Liver (tissue), 9 donors: ENCODE data around the gene AVL9. TPM values are rescaled to one million over a fixed set of nuclear protein-coding genes. Genes with fewer than 3 reads are reported as not detected.

Experiments used
- DNase-seq: peaks from one replicate; pipeline ENCODE4 v3.0.0-alpha.2; 2017; ENCODE audit warnings: low spot score
- H3K27ac ChIP-seq, 2 donors: one replicate each; pipeline ENCODE4 v1.7.0; 2013; ENCODE audit warnings: inconsistent platforms in 2 of 2, low read length in 2 of 2, control low read depth in 1 of 2, low read depth in 1 of 2, mild to moderate bottlenecking in 1 of 2
- H3K27me3 ChIP-seq, 4 donors: one replicate each; pipeline versions ENCODE4 v1.6.1 to v1.7.0; 2013; ENCODE audit warnings: low read length in 3 of 4, inconsistent platforms in 1 of 4, mild to moderate bottlenecking in 1 of 4, moderate library complexity in 1 of 4; ENCODE audit not compliant: control insufficient read depth in 4 of 4, insufficient read depth in 4 of 4
- H3K36me3 ChIP-seq, 4 donors: one replicate each; pipeline versions ENCODE4 v1.6.1 to v1.7.0; 2013; ENCODE audit warnings: low read length in 3 of 4, mild to moderate bottlenecking in 3 of 4, low read depth in 1 of 4, moderate library complexity in 1 of 4; ENCODE audit not compliant: control insufficient read depth in 4 of 4, insufficient read depth in 3 of 4
- H3K4me1 ChIP-seq, 4 donors: one replicate each; pipeline versions ENCODE4 v1.6.1 to v1.7.0; 2013; ENCODE audit warnings: low read length in 3 of 4, mild to moderate bottlenecking in 3 of 4, moderate library complexity in 1 of 4; ENCODE audit not compliant: control insufficient read depth in 4 of 4, insufficient read depth in 4 of 4
- H3K4me3 ChIP-seq, 3 donors: one replicate each; pipeline versions ENCODE4 v1.6.1 to v1.7.0; 2013; ENCODE audit warnings: low read length in 3 of 3, control low read depth in 1 of 3, low read depth in 1 of 3, mild to moderate bottlenecking in 1 of 3
- H3K9ac ChIP-seq, 2 donors: one replicate each; pipeline ENCODE4 v1.7.0; 2013; ENCODE audit warnings: low read length in 2 of 2, mild to moderate bottlenecking in 2 of 2, moderate library complexity in 2 of 2, control low read depth in 1 of 2, low read depth in 1 of 2
- H3K9me3 ChIP-seq, 4 donors: one replicate each; pipeline versions ENCODE4 v1.6.1 to v1.7.0; 2013; ENCODE audit warnings: low read length in 3 of 4; ENCODE audit not compliant: control insufficient read depth in 4 of 4
- CTCF ChIP-seq: fragments of 150-350 bp; IDR thresholded peaks from 2 replicates; pipeline ENCODE4 v1.5.1; 2017; ENCODE audit warnings: improper control_type of control experiment, low read depth, low read length; ENCODE audit not compliant: missing input control
- EGR1 ChIP-seq, 2 donors: IDR thresholded peaks; 2 replicates each; pipeline ENCODE4 v1.6.1; 2016 to 2018; ENCODE audit warnings: antibody characterized with exemption in 2 of 2, low read depth in 2 of 2
- FOXA1 ChIP-seq: IDR thresholded peaks from 2 replicates; pipeline ENCODE4 v1.6.1; 2016; ENCODE audit warnings: antibody characterized with exemption
- FOXA2 ChIP-seq: IDR thresholded peaks from 2 replicates; pipeline ENCODE4 v1.6.1; 2016; ENCODE audit warnings: antibody characterized with exemption
- GABPA ChIP-seq, 2 donors: IDR thresholded peaks in 1 of 2; conservative IDR thresholded peaks in 1 of 2; 2 replicates each; pipeline ENCODE4 v1.6.1; 2016; ENCODE audit warnings: antibody characterized with exemption in 2 of 2, mild to moderate bottlenecking in 1 of 2, moderate library complexity in 1 of 2
- HNF4A ChIP-seq, 2 donors: conservative IDR thresholded peaks; 2 replicates each; pipeline ENCODE4 v1.6.1; 2016; ENCODE audit warnings: antibody characterized with exemption in 2 of 2, mild to moderate bottlenecking in 2 of 2
- HNF4G ChIP-seq: IDR thresholded peaks from 2 replicates; pipeline ENCODE4 v1.6.1; 2016; ENCODE audit warnings: antibody characterized with exemption
- JUND ChIP-seq, 2 donors: IDR thresholded peaks; 2 replicates each; pipeline ENCODE4 v1.6.1; 2016; ENCODE audit warnings: antibody characterized with exemption in 2 of 2
- NR2F2 ChIP-seq: IDR thresholded peaks from 2 replicates; pipeline ENCODE4 v1.6.1; 2016; ENCODE audit warnings: antibody characterized with exemption
- RAD21 ChIP-seq, 2 donors: IDR thresholded peaks; 2 replicates each; pipeline ENCODE4 v1.6.1; 2016; ENCODE audit warnings: antibody characterized with exemption in 2 of 2, mild to moderate bottlenecking in 2 of 2
- REST ChIP-seq: IDR thresholded peaks from 2 replicates; pipeline ENCODE4 v1.6.1; 2016; ENCODE audit warnings: antibody characterized with exemption, mild to moderate bottlenecking
- RXRA ChIP-seq, 2 donors: IDR thresholded peaks; 2 replicates each; pipeline ENCODE4 v1.6.1; 2017 to 2018; ENCODE audit warnings: antibody characterized with exemption in 2 of 2, mild to moderate bottlenecking in 1 of 2
- SP1 ChIP-seq: IDR thresholded peaks from 2 replicates; pipeline ENCODE4 v1.6.1; 2018; ENCODE audit warnings: antibody characterized with exemption, mild to moderate bottlenecking
- TAF1 ChIP-seq: conservative IDR thresholded peaks from 2 replicates; pipeline ENCODE4 v1.6.1; 2016; ENCODE audit warnings: antibody characterized with exemption, mild to moderate bottlenecking
- YY1 ChIP-seq: IDR thresholded peaks from 2 replicates; pipeline ENCODE4 v1.6.1; 2016; ENCODE audit warnings: antibody characterized with exemption, mild to moderate bottlenecking
- WGBS: extraction: QIAGEN DNeasy Blood & Tissue Kit; methylation state at CpG from one replicate; pipeline ENCODE4 v1.1.7; 2013; 5-methylcytosine and 5-hydroxymethylcytosine counted together
- polyA plus RNA-seq, 2 donors: library from polyadenylated mRNA; stranded (reverse) in 1 of 2; unstranded in 1 of 2; fragments of 200-250 nt in 1 of 2; fragments of >200 nt in 1 of 2; fragmentation: Nextera tagmentation in 1 of 2; extraction: Ambion mirVana in 1 of 2; gene quantifications; one replicate each; pipeline versions ENCODE4 v1.2.1 to v1.2.3, GENCODE V29; 2013 to 2015
- total RNA-seq, 2 donors: library from RNA; depleted of rRNA; stranded (reverse); fragments of >200 nt; gene quantifications; one replicate each; pipeline ENCODE4 v1.2.3, GENCODE V29; 2014
- donor health status: healthy.
- donor health status: healthy.
- donor health status: healthy.
- donor health status: healthy.
- donor health status: healthy.

AVL9 gene
- total and polyA plus RNA-seq, 4 donors: 5.5 to 18.5 (median 11.6) TPM

GRCh38 chr7:32453341-32454011 is 41.8 kb upstream of the AVL9 start:
- Histone ChIP-seq H3K9ac (no peak overlapping the region), H3K36me3 (no peaks in the 10 kb centered on the region), H3K9me3 (peaks cover 0 to 4% (median 0%) of the 10 kb centered on the region in 4 donors), H3K4me3 (no peak overlapping the region), H3K4me1 (no peaks in the 10 kb centered on the region), H3K27ac (no peak overlapping the region), H3K27me3 (no peaks in the 10 kb centered on the region)
- no peak for DNase-seq
- TF ChIP-seq SP1: no peak
- no peak for TF ChIP-seq NR2F2
- TF ChIP-seq EGR1 (IDR thresholded peaks at IDR 0.05; ENCODE audit: low read depth in 2 of 2): no peak
- TF ChIP-seq TAF1: no peak
- TF ChIP-seq REST: no peak
- TF ChIP-seq RAD21 (IDR thresholded peaks at IDR 0.05): no peak
- no peak for TF ChIP-seq RXRA (IDR thresholded peaks at IDR 0.05)
- WGBS: 71% methylated on average over 8 of the region's 8 CpGs

- Histone ChIP-seq H3K9me3 (no peaks in the 10 kb centered on the region), H3K36me3 (no peaks in the 10 kb centered on the region), H3K27ac (no peak overlapping the region), H3K9ac (no peak overlapping the region), H3K27me3 (no peaks in the 10 kb centered on the region), H3K4me3 (no peak overlapping the region), H3K4me1 (no peaks in the 10 kb centered on the region)
- DNase-seq: peak; percentile 38
- WGBS: 28% methylated on average over 3 of the region's 3 CpGs
- TF ChIP-seq GABPA (IDR thresholded peaks at IDR 0.05 in 1 of 2, conservative IDR thresholded peaks at IDR 0.05 in 1 of 2): no peak
- no peak for TF ChIP-seq SP1
- TF ChIP-seq JUND (IDR thresholded peaks at IDR 0.05): no peak
- TF ChIP-seq REST: no peak
- no peak for TF ChIP-seq RAD21 (IDR thresholded peaks at IDR 0.05)
- TF ChIP-seq HNF4A (conservative IDR thresholded peaks at IDR 0.05): no peak
- TF ChIP-seq TAF1: no peak
- TF ChIP-seq FOXA1: no peak
- TF ChIP-seq RXRA (IDR thresholded peaks at IDR 0.05): no peak
- no peak for TF ChIP-seq YY1
- TF ChIP-seq EGR1 (IDR thresholded peaks at IDR 0.05; ENCODE audit: low read depth in 2 of 2): no peak
- TF ChIP-seq FOXA2: no peak
- TF ChIP-seq CTCF: no peak
- TF ChIP-seq HNF4G: no peak
Measured at GRCh38 chr7:32458025-32458424, 37.3 kb upstream of the AVL9 start.
